RWPE2 (cell line): ENCODE measurements around the gene EYA2.
"Not testable (repeated sequence)": the region's sequence is repeated elsewhere in the genome, so short reads cannot be mapped to it uniquely, and the experiment has no call there.

ENCODE experiments used
- ATAC-seq: fragments of 200-7000 bp; cut with Tn5 transposase; 3 replicates; pipeline ENCODE4 v1.9.1; 2021; ENCODE audit warnings: low read depth
- DNase-seq: peaks from one replicate; pipeline ENCODE4 v3.0.0-alpha.2; 2020; ENCODE audit warnings: low spot score
- H3K27ac ChIP-seq: fragments of 450-650 bp; 2 replicates; pipeline ENCODE4 v1.5.1; 2017; ENCODE audit warnings: mild to moderate bottlenecking; ENCODE audit not compliant: poor library complexity, severe bottlenecking
- H3K27me3 ChIP-seq: fragments of 250-450 bp; sonication (Bioruptor Pico); 2 replicates; pipeline ENCODE4 v1.5.1; 2021; ENCODE audit warnings: mild to moderate bottlenecking, moderate library complexity; ENCODE audit not compliant: insufficient read depth, poor library complexity, severe bottlenecking
- H3K36me3 ChIP-seq: fragments of 250-450 bp; sonication (Bioruptor Pico); 2 replicates; pipeline ENCODE4 v1.5.1; 2020; ENCODE audit warnings: low read depth, mild to moderate bottlenecking, moderate library complexity
- H3K4me1 ChIP-seq: fragments of 250-450 bp; sonication (Bioruptor Pico); 2 replicates; pipeline ENCODE4 v1.5.1; 2021; ENCODE audit warnings: mild to moderate bottlenecking, moderate library complexity; ENCODE audit not compliant: insufficient read depth, poor library complexity, severe bottlenecking
- H3K4me3 ChIP-seq: fragments of 250-450 bp; sonication (Bioruptor Pico); 2 replicates; pipeline ENCODE4 v1.5.1; 2021; ENCODE audit warnings: mild to moderate bottlenecking, moderate library complexity; ENCODE audit not compliant: severe bottlenecking
- H3K9me3 ChIP-seq: fragments of 250-450 bp; sonication (Bioruptor Pico); 2 replicates; pipeline ENCODE4 v1.5.1; 2021; ENCODE audit warnings: mild to moderate bottlenecking, moderate library complexity; ENCODE audit not compliant: severe bottlenecking
- TF ChIP-seq, protein P1 (sequence below): fragments of 450-650 bp; IDR thresholded peaks from one replicate; pipeline ENCODE4 v1.5.1; 2017; ENCODE audit warnings: mild to moderate bottlenecking, moderate library complexity; ENCODE audit not compliant: poor library complexity, severe bottlenecking

The EYA2 gene

DNA sequence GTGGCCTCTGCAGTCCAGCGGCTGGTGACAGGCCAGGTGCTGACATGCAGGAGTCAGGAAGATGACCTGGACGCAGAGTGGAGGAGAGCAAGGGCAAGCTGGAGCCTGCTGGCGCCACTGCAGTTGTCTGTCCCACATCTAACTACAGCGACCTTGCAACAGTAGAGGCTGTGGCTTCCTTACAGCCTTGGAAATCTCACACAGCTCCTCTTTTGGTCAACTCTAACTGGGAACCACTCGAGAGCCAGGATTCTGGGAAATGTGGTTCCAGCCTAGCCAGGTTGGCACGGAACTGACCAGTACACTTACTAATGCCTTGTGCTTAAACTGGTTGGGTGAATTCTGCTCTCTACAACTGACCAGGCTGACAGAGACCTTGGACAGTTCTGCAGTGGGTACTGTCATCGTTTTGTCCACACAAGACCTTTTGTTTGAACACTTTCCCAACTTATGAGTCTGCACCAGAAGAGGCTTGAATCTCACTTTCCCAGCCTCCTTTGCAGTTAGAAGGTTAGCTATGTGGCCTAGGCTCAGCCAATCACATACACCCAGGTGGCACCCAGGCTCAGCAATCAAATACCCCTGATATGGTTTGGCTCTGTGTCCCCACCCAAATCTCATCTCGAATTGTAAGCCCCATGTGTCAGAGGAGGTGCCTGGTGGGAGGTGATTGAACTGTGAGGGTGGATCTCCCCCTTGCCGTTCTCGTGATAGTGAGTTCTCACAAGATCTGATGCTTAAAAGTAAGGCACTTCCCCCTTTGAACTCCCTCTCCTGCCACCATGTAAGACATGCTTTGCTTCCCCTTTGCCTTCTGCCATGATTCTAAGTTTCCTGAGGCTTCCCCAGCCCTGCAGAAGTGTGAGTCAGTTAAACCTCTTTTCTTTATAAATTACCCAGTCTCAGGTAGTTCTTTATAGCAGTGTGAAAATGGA lies 308.4 kb downstream of the EYA2 start:
- peaks cover 9% of the 10 kb centered on the region for H3K4me1 ChIP-seq
- no peak overlapping the region for H3K27ac ChIP-seq
- no peak for DNase-seq
- H3K4me3 ChIP-seq, result no peak overlapping the region
- TF ChIP-seq, protein P1, sequence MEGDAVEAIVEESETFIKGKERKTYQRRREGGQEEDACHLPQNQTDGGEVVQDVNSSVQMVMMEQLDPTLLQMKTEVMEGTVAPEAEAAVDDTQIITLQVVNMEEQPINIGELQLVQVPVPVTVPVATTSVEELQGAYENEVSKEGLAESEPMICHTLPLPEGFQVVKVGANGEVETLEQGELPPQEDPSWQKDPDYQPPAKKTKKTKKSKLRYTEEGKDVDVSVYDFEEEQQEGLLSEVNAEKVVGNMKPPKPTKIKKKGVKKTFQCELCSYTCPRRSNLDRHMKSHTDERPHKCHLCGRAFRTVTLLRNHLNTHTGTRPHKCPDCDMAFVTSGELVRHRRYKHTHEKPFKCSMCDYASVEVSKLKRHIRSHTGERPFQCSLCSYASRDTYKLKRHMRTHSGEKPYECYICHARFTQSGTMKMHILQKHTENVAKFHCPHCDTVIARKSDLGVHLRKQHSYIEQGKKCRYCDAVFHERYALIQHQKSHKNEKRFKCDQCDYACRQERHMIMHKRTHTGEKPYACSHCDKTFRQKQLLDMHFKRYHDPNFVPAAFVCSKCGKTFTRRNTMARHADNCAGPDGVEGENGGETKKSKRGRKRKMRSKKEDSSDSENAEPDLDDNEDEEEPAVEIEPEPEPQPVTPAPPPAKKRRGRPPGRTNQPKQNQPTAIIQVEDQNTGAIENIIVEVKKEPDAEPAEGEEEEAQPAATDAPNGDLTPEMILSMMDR, result no peak
- H3K36me3 ChIP-seq, result no peaks in the 10 kb centered on the region
- no peaks in the 10 kb centered on the region for H3K27me3 ChIP-seq
- no peaks in the 10 kb centered on the region for H3K9me3 ChIP-seq
- no peak for ATAC-seq

DNA sequence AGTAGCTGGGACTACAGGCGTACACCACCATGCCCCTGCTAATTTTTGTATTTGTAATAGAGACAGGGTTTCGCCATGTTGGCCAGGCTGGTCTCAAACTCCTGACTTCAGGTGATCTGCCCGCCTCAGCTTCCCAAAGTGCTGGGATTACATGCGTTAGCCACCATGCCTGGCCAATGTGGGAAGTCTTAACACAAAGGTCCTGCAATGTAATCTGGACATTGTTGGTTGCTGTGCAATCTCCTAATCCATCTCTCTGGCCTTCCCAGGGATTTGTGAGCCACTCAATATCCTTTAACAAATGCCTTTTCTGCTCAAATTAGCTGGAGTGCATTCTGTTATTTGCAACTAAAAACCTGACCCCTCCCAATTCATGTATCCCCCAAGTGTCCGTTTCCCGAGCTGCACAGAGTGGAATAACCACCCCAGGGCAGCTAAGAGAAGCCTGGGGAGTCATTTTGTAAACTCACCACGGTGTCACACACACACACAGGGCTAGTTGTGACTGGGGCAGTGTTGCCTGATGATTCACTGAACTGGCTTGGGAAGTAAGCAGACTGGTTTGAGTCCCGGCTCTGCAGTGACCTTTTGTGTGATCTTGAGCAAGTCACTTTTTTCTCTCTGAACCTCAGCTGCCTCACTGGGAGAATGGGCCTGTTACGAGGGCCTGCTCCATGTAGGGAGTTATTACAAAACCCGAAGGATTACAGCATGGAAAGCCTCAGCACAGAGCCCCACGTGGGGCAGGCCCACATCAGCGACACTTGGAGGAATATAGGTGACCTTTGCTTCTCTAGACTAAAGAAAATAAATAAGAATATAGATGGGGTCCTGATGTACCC lies 309.6 kb downstream of the EYA2 start:
- TF ChIP-seq, protein P1, result no peak
- peak; percentile 59 for ATAC-seq

DNA sequence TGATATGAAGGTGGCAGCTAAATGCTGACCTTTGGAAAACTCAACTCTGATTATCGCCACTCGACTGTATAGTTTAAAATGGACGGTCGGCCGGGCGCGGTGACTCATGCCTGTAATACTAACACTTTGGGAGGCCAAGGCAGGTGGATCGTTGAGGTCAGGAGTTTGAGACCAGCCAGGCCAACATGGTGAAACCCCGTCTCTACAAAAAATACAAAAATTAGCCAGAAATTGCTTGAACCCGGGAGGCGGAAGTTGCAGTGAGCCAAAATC lies 310.1 kb downstream of the EYA2 start:
- peaks cover 14% of the 10 kb centered on the region for H3K36me3 ChIP-seq
- not testable (repeated sequence) for ATAC-seq

More for the DNA sequence above, 309.6 kb downstream of the EYA2 start:
- Histone ChIP-seq H3K4me1 (peaks cover 9% of the 10 kb centered on the region), H3K27me3 (no peaks in the 10 kb centered on the region), H3K36me3 (peaks cover 8% of the 10 kb centered on the region), H3K4me3 (no peak overlapping the region), H3K27ac (no peak overlapping the region), H3K9me3 (no peaks in the 10 kb centered on the region)
- DNase-seq, result no peak

DNA sequence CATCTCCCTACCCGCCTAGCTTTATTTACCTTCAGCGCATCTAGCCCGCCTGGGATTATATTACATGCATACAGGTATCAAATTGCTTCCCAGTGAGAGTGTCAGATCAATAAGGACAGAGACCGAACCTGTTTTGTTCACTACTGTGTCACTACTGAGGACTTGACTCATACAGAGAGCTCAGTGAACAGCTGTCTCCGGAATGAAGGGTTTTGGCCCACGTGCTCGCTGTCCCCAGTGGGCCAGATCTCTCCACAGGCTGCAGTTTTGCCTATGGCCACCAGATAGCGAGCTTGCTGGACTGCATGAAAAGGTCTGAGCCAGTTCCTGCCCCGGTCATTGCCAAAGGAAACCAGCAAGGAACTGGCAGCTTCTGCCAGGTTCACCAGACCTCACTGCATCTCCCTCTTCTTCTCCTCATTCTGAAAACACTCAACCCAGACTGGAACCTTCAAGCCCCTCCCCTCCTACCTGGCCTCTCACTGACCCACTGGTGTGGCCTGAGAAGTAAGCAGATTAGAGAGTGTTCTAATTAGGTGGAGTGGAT lies 311.0 kb downstream of the EYA2 start:
- TF ChIP-seq, protein P1, result peak; percentile 94
- Histone ChIP-seq H3K9me3 (no peaks in the 10 kb centered on the region), H3K4me1 (peaks cover 6% of the 10 kb centered on the region), H3K27me3 (no peaks in the 10 kb centered on the region), H3K27ac (no peak overlapping the region), H3K36me3 (peaks cover 21% of the 10 kb centered on the region), H3K4me3 (no peak overlapping the region)
- DNase-seq (no peak), ATAC-seq (peak; percentile 64)

More for the DNA sequence above, 310.1 kb downstream of the EYA2 start:
- H3K27ac ChIP-seq, H3K4me3 ChIP-seq, DNase-seq, H3K9me3 ChIP-seq, H3K4me1 ChIP-seq, H3K27me3 ChIP-seq: not testable (repeated sequence)

DNA sequence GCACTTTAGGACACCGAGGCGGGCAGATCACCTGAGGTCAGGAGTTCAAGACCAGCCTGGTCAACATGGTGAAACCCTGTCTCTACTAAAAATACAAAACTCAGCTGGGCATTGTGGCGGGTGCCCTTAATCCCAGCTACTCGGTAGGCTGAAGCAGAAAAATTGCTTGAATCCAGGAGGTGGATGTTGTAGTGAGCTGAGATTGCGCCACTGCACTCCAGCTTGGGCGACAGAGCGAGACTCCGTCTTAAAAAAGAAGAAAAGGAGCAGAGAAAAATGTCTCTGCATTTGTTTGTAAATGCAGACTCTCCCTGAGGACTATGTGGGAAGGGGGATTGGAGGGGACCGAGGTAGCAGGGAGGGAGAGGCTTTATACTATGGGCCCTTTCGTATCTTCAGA lies 311.9 kb downstream of the EYA2 start:
- H3K36me3 ChIP-seq, result peaks cover 30% of the 10 kb centered on the region
- H3K4me3 ChIP-seq, H3K4me1 ChIP-seq, H3K27me3 ChIP-seq, H3K9me3 ChIP-seq, DNase-seq, ATAC-seq, H3K27ac ChIP-seq: not testable (repeated sequence)
